Ovary (tissue), 9 donors: ENCODE results near the gene POLR3E. TPM values are rescaled to one million over a fixed set of nuclear protein-coding genes. Genes with fewer than 3 reads are reported as not detected.

ENCODE experiments used
- DNase-seq, 5 donors: peaks; one replicate each; pipeline ENCODE4 v3.0.0-alpha.2; 2019 to 2020
- H3K27ac ChIP-seq, 2 donors: fragments of 200-600 bp; one replicate each; pipeline versions ENCODE4 v1.5.1 to v1.8.0; 2019 to 2022
- H3K27me3 ChIP-seq: fragments of 200-600 bp; one replicate; pipeline ENCODE4 v1.8.0; 2022
- H3K36me3 ChIP-seq: fragments of 200-600 bp; sonication (generic); one replicate; pipeline ENCODE4 v1.5.1; 2019
- H3K4me1 ChIP-seq: one replicate; pipeline ENCODE4 v1.8.1; 2013; ENCODE audit warnings: mild to moderate bottlenecking, moderate library complexity; ENCODE audit not compliant: insufficient read depth
- H3K4me3 ChIP-seq: fragments of 200-600 bp; sonication (generic); one replicate; pipeline ENCODE4 v1.5.1; 2017
- H3K9me3 ChIP-seq, 2 donors: fragments of 200-600 bp in 1 of 2; sonication (generic) in 1 of 2; one replicate each; pipeline versions ENCODE4 v1.5.1 to v1.8.1; 2013 to 2019; ENCODE audit warnings: mild to moderate bottlenecking in 1 of 2, moderate library complexity in 1 of 2
- EP300 ChIP-seq: sonication (generic); formaldehyde crosslinking; IDR thresholded peaks from one replicate; pipeline ENCODE4 v1.6.1; 2017; ENCODE audit warnings: antibody characterized with exemption
- POLR2A ChIP-seq: fragments of 450-650 bp; IDR thresholded peaks from one replicate; pipeline ENCODE4 v1.6.1; 2017; ENCODE audit warnings: antibody characterized with exemption, mild to moderate bottlenecking, moderate library complexity
- WGBS, 3 donors: extraction: QIAGEN DNeasy Blood & Tissue Kit in 1 of 3; methylation state at CpG; one replicate each; pipeline versions ENCODE4 v1.1.5 to v1.1.7; 2013 to 2017; 5-methylcytosine and 5-hydroxymethylcytosine counted together
- intact Hi-C, 4 donors: fragments of 100-400 bp; cut with DNase I; formaldehyde crosslinking; loops; one replicate each; pipeline versions ENCODE4 v1.11.0 to v1.15.1; 2022 to 2023
- polyA plus RNA-seq, 2 donors: library from polyadenylated mRNA; stranded (reverse); fragments of 200-250 nt in 1 of 2; fragments of 350-450 nt in 1 of 2; fragmentation: Illumina TruSeq in 1 of 2; extraction: RNeasy Lipid Tissue Mini Kit (QIAGEN cat#74804) in 1 of 2; gene quantifications; one replicate each; pipeline ENCODE4 v1.2.3, GENCODE V29; 2013 to 2014
- total RNA-seq, 7 donors: library from RNA; depleted of rRNA in 2 of 7; stranded (reverse); fragments of >200 nt in 2 of 7; fragmentation: NEBNext Ultra II Directional in 3 of 7; extraction: Animal tissue kit (Norgen Biotek cat#: 25700) in 3 of 7; gene quantifications; one replicate each; pipeline versions ENCODE4 v1.1.0 to v1.2.4, GENCODE V29; 2016 to 2023
- TF ChIP-seq, protein P1 (sequence below), 3 donors: fragments of 450-650 bp in 2 of 3; fragments of 200-600 bp in 1 of 3; IDR thresholded peaks; one replicate each; pipeline versions ENCODE4 v1.5.1 to v1.8.0; 2016 to 2022; ENCODE audit warnings: antibody characterized with exemption in 3 of 3, mild to moderate bottlenecking in 1 of 3
- donor health status: DM: no; HTN: no; CAD: no; lungs with moderate emphysema.
- donor health status: DM: no; HTN: no; CAD: no.
- donor health status: Bipolar disorder and iron deficiency.
- donor health status: DM: yes; HTN: yes; CAD: no.
- donor health status: DM: no; HTN: no; CAD: no.
- donor health status: DM: yes; HTN: yes; CAD: no.

The POLR3E gene
- total and polyA plus RNA-seq, 9 donors: 18.6 to 57.0 (median 40.8) TPM

DNA sequence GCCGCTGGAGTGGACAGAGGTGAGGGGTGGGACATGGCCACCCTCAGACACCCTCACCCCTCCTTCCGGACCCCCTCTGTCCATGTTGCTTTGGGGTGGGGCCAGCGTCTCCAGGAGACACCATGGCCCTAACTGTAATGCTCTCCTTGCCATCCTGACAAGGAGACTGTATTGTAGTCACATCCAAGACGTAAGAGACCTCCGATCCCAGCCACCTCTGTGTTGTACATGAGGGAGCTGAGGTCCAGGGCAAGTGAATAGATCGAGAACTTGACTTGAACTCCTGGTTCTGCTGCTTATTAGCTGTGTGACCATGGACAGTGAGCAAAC, 30.2 kb downstream of the POLR3E start:
- no peaks in the 10 kb centered on the region for H3K27me3 ChIP-seq
- H3K36me3 ChIP-seq: no peaks in the 10 kb centered on the region
- H3K27ac ChIP-seq: no peak overlapping the region
- H3K4me1 ChIP-seq: no peaks in the 10 kb centered on the region
- TF ChIP-seq EP300: no peak
- TF ChIP-seq POLR2A: no peak
- TF ChIP-seq, protein P1, sequence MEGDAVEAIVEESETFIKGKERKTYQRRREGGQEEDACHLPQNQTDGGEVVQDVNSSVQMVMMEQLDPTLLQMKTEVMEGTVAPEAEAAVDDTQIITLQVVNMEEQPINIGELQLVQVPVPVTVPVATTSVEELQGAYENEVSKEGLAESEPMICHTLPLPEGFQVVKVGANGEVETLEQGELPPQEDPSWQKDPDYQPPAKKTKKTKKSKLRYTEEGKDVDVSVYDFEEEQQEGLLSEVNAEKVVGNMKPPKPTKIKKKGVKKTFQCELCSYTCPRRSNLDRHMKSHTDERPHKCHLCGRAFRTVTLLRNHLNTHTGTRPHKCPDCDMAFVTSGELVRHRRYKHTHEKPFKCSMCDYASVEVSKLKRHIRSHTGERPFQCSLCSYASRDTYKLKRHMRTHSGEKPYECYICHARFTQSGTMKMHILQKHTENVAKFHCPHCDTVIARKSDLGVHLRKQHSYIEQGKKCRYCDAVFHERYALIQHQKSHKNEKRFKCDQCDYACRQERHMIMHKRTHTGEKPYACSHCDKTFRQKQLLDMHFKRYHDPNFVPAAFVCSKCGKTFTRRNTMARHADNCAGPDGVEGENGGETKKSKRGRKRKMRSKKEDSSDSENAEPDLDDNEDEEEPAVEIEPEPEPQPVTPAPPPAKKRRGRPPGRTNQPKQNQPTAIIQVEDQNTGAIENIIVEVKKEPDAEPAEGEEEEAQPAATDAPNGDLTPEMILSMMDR (IDR thresholded peaks at IDR 0.05): no peak
- 94 to 95% (median 94%) methylated on average over 6 of the region's 6 CpGs for WGBS, 3 donors
- DNase-seq: no peak
- H3K4me3 ChIP-seq: no peak overlapping the region
- intact Hi-C loops: loop anchor here in 2 of 4 donors (10.0 kb wide), 2 partner anchors 97 to 1173 kb away; partner anchors contain the start of genes DNAH3 (in 1 of the 2) and LDAF1 (in 1 of the 2)
- no peaks in the 10 kb centered on the region for H3K9me3 ChIP-seq

DNA sequence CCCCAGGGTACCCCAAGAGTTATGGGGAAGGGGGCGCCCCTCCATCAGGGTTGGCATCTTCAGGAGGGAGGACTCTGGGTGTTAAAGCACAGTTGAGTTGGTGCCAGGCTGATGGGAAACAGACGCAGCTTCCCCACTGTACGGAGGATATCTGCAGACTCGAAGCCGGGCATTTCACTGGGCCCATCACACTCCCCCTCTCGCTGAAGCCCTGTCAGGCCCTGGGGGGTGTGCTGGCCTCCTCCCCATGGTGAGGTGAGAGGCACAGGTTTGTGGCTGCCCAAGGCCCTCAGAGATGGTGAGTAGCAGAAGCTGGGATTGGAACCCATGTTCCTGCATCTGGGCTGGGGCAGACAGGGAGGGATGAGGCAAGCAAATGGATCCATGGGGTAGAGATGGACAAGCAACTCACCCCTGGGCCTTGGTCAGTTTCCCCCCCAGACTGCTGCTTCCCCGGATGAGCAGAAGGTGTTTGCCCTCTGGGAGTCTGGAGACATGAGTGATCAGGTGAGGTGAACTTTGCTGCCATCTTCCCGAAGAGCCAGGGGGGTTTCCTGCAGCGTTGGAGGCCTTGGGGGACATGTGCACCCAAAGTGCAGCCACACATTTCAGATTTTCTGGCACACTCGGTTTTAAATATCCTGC, 31.0 kb downstream of the POLR3E start:
- WGBS, 3 donors: 85 to 88% (median 88%) methylated on average over 10 of the region's 10 CpGs
- H3K36me3 ChIP-seq: no peaks in the 10 kb centered on the region

DNA sequence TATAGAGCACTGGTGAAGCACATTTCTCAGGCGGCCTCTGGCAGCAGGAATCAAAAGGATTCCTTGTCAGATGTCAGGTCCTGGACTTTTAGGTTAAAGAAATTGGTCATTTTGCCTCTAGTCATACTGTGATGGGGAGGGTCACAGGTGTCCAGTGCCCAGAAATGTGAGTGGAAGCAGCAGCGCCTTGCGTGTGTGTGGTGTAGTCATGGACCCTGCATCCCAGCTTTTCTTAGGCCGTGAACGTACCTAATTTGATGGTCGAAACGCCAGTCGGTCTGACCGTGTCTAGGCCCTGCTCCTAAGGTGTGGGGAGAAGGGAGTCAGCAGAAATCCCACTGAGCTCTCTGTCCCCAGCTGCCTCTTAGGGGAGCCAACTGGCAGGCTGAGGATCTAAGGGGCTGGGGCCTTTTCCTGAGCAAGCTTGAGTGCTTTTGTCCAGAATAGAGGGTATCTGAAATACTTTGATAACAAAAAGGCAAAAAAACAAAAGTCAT, 32.0 kb downstream of the POLR3E start:
- Histone ChIP-seq H3K9me3 (no peaks in the 10 kb centered on the region), H3K27me3 (no peaks in the 10 kb centered on the region), H3K27ac (no peak overlapping the region), H3K4me3 (no peak overlapping the region), H3K36me3 (no peaks in the 10 kb centered on the region), H3K4me1 (no peaks in the 10 kb centered on the region)
- intact Hi-C loops: loop anchor here in 2 of 4 donors (10.0 kb wide), 2 partner anchors 96 to 1174 kb away; partner anchors contain the start of genes DNAH3 (in 1 of the 2) and LDAF1 (in 1 of the 2)
- no peak for DNase-seq
- TF ChIP-seq POLR2A (no peak), EP300 (no peak)
- TF ChIP-seq, protein P1 (IDR thresholded peaks at IDR 0.05): no peak
- 92 to 95% (median 93%) methylated on average over 9 of the region's 9 CpGs for WGBS, 3 donors

More for the DNA sequence above, 31.0 kb downstream of the POLR3E start:
- H3K4me3 ChIP-seq: no peak overlapping the region
- no peaks in the 10 kb centered on the region for H3K9me3 ChIP-seq
- H3K4me1 ChIP-seq: no peaks in the 10 kb centered on the region
- intact Hi-C loops: loop anchor here in 2 of 4 donors (10.0 kb wide), 2 partner anchors 97 to 1173 kb away; partner anchors contain the start of genes DNAH3 (in 1 of the 2) and LDAF1 (in 1 of the 2)
- no peaks in the 10 kb centered on the region for H3K27me3 ChIP-seq
- no peak for TF ChIP-seq EP300
- DNase-seq: no peak
- no peak overlapping the region for H3K27ac ChIP-seq

DNA sequence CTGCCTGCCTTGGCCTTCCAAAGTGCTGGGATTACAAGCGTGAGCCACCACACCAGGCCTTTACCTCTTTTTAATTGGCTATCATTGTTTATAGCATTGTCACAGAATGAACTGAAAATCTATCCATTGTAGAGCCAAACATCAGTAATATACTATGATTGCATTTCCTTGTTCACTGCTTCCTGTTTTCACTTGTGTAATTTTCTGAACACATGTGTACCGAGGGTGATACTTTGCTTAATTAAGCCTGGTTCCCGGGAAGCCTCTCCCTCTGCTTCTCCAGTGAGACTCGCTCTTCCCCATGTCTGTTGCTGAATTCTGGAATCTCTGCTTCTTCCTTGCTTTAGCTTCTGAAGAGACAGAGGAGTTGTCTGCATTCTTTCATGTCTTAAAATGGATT, 33.1 kb downstream of the POLR3E start:
- TF ChIP-seq, protein P1 (IDR thresholded peaks at IDR 0.05): no peak
- TF ChIP-seq POLR2A (no peak), EP300 (no peak)
- Histone ChIP-seq H3K36me3 (no peaks in the 10 kb centered on the region), H3K27me3 (no peaks in the 10 kb centered on the region), H3K4me3 (no peak overlapping the region), H3K27ac (no peak overlapping the region), H3K4me1 (no peaks in the 10 kb centered on the region), H3K9me3 (no peaks in the 10 kb centered on the region)
- no peak for DNase-seq
- WGBS, 3 donors: 63 to 78% (median 69%) methylated on average over 4 of the region's 4 CpGs
- intact Hi-C loops: no loop called here

DNA sequence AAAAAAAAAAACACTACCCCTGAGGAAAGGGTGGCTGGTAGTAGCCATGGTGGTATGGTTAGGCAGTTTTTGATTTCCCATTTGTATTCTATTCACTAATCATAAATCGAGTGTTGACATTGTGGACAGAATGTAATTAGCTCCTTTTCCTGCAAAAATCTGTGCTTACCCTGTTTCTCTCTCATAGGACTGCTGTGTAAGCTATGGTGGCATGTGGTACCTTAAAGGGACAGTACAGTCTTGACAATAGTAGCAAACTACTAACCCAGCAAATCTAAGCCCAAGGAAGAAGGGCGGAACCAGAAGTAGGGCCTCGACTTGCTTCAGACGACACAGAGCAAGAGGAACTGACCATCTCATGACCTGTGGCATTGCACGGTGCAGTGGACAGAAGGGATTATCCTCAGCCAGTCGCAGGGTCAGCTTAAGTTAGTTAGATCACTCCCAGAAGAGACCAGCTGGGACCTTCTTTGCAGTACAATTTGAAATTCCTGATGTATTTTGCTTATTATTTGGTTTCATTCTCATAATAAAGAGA, 36.3 kb downstream of the POLR3E start:
- no peak for DNase-seq
- H3K27ac ChIP-seq: no peak overlapping the region
- no peak for TF ChIP-seq EP300
- TF ChIP-seq, protein P1 (IDR thresholded peaks at IDR 0.05): no peak
- no peak for TF ChIP-seq POLR2A
- H3K36me3 ChIP-seq: no peaks in the 10 kb centered on the region
- whole genome bisulfite sequencing, 3 donors: 83 to 93% (median 89%) methylated on average over 6 of the region's 6 CpGs
- no peak overlapping the region for H3K4me3 ChIP-seq
- intact Hi-C loops: no loop called here
- H3K4me1 ChIP-seq: no peaks in the 10 kb centered on the region
- no peaks in the 10 kb centered on the region for H3K27me3 ChIP-seq
- no peaks in the 10 kb centered on the region for H3K9me3 ChIP-seq
